Measurements from ENCODE around the gene ABCA4. TPM values are rescaled to one million over a fixed set of nuclear protein-coding genes. Genes with fewer than 3 reads are reported as not detected.

The ABCA4 gene
- total RNA-seq, 2 donors from 2014 or later, result under 0.01 TPM

DNA sequence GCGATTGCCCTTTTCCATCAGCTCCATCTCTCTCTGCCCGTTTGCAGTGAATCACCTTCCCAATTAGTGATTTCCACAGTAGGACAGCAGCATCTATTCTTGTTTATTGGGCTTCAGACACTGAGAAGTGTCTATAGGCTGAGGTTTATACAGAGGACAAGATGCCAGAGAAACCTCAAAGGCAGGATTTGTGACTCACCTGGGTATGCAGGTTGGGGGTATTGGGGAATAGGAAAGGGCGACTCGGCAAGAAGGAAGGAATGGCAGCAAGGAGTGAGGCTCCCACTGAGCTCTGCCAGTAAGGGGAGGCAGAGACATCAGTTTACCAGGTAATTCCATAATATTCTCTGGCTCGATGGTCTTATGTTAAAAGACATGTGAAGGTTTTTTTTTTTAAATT lies 25.3 kb upstream of the ABCA4 start:
- Histone ChIP-seq H3K36me3 (replicated peaks in 1 of 2; ENCODE audit: insufficient read depth in 1 of 2, low read depth in 2 of 2) (no peaks in the 10 kb centered on the region), H3K4me1 (no peaks in the 10 kb centered on the region), H3K4me3 (no peak overlapping the region), H3K9me3 (no peaks in the 10 kb centered on the region), H3K27me3 (no peaks in the 10 kb centered on the region), H3K27ac (no peak overlapping the region)
- ATAC-seq (no peak), DNase-seq (no peak)
- WGBS, 2 donors, result 89% methylated on average over 5 of the region's 5 CpGs
- TF ChIP-seq, protein P1, sequence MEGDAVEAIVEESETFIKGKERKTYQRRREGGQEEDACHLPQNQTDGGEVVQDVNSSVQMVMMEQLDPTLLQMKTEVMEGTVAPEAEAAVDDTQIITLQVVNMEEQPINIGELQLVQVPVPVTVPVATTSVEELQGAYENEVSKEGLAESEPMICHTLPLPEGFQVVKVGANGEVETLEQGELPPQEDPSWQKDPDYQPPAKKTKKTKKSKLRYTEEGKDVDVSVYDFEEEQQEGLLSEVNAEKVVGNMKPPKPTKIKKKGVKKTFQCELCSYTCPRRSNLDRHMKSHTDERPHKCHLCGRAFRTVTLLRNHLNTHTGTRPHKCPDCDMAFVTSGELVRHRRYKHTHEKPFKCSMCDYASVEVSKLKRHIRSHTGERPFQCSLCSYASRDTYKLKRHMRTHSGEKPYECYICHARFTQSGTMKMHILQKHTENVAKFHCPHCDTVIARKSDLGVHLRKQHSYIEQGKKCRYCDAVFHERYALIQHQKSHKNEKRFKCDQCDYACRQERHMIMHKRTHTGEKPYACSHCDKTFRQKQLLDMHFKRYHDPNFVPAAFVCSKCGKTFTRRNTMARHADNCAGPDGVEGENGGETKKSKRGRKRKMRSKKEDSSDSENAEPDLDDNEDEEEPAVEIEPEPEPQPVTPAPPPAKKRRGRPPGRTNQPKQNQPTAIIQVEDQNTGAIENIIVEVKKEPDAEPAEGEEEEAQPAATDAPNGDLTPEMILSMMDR (IDR thresholded peaks at IDR 0.05), result no peak
- no peak for TF ChIP-seq POLR2A (IDR thresholded peaks at IDR 0.05)
- intact Hi-C loops (cut with DNase I), result no loop called here

DNA sequence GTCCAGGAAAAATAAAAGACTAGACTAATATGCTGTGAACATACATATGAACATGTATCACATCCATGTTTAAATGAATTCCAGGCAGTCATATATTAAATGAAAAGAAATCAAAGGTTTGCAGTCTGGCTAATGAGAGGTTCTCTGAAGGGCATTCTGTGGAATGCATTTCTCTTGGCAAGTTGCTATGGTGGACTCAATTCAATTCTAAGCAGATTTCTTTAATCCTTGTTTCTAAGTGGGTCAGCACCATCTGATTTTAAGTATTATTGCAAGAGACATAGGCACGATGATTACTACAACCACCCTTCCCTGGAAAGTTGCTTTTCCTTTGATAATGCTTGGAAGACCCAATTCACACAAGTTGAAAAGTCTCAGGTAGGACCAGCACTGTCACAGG lies 23.9 kb upstream of the ABCA4 start:
- no peak for DNase-seq
- Histone ChIP-seq H3K4me1 (no peaks in the 10 kb centered on the region), H3K9me3 (no peaks in the 10 kb centered on the region), H3K27me3 (no peaks in the 10 kb centered on the region), H3K27ac (no peak overlapping the region), H3K36me3 (replicated peaks in 1 of 2; ENCODE audit: insufficient read depth in 1 of 2, low read depth in 2 of 2) (no peaks in the 10 kb centered on the region), H3K4me3 (no peak overlapping the region)
- no peak for ATAC-seq
- TF ChIP-seq, protein P1 (IDR thresholded peaks at IDR 0.05), result no peak
- no peak for TF ChIP-seq POLR2A (IDR thresholded peaks at IDR 0.05)
- 64 to 80% methylated on average over 1 of the region's 1 CpG for WGBS, 2 donors
- intact Hi-C loops (cut with DNase I), result no loop called here

DNA sequence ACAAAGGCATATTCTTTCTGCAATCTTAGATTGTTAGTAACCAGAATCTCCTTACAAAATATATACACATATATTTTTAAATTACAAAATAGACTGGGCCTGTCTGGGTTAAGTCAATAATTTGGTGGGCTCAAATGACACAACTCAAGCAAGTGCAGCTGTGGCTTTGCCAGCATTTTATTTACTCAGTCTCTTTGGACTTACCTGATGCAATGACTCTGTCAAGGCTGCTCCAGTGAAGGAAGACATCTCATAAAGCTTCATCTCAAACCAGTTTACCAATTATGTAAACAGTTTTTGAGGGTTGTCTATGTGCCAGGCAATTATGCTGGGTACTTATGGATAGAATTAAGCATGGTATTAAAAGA lies 22.8 kb upstream of the ABCA4 start:
- no peak for TF ChIP-seq POLR2A (IDR thresholded peaks at IDR 0.05)
- TF ChIP-seq, protein P1 (IDR thresholded peaks at IDR 0.05), result no peak
- Histone ChIP-seq H3K27ac (no peak overlapping the region), H3K4me3 (no peak overlapping the region), H3K36me3 (replicated peaks in 1 of 2; ENCODE audit: insufficient read depth in 1 of 2, low read depth in 2 of 2) (no peaks in the 10 kb centered on the region), H3K4me1 (no peaks in the 10 kb centered on the region), H3K27me3 (no peaks in the 10 kb centered on the region), H3K9me3 (no peaks in the 10 kb centered on the region)
- intact Hi-C loops (cut with DNase I), result no loop called here
- ATAC-seq, result no peak
- DNase-seq, result no peak

DNA sequence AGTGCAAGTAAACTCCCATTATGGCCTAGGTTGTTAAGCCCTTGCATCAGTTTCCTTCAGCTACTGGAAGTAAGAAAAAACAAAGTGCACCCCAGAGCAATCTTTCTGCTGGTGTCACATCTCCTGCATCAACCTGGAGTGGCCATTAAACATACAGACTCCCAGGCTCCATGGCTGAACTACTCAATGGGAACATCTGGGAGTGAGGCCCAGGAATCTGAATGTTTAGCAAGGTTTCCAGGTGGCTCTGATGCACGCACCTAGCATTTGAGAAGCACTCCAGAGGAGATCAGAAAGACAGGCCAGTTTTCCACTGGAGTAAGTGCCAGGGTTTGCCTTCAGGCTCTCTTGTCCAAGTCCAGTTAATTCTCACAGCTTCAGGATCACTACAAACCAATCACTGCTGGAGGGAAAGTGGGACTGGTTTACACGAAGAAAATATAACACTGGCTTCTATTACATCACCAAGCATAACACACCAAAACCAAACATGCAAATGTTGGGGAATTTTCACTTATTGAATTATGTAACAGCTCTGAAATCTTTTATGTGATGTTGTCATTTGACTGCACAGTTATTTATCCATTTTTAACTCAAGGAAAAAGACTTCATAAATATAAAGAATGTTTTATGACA lies 22.3 kb upstream of the ABCA4 start:
- no peaks in the 10 kb centered on the region for H3K36me3 ChIP-seq (replicated peaks in 1 of 2; ENCODE audit: insufficient read depth in 1 of 2, low read depth in 2 of 2)

DNA sequence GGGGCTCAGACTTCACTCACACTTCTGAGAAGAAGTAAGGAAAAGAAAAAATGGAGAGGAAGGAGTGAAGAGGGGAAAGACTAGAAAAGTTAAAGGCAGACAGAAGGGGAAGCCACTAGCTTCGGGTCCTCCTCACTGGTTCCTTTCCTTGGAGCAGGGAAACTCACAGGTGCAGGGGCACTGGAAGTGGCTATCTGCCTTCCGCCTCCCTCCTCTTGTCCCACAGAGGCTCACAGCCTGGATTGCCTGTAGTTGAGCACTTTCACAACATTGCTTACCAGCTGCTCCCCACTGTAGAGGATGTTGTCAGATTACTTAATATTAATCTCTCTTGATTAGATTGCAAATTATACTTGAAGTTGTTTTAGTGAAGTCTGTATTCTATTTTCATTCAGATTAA lies 21.6 kb upstream of the ABCA4 start:
- WGBS, 2 donors, result 76 to 78% methylated on average over 2 of the region's 2 CpGs
- ATAC-seq (no peak), DNase-seq (no peak)
- Histone ChIP-seq H3K36me3 (replicated peaks in 1 of 2; ENCODE audit: insufficient read depth in 1 of 2, low read depth in 2 of 2) (no peaks in the 10 kb centered on the region), H3K27me3 (no peaks in the 10 kb centered on the region), H3K4me3 (no peak overlapping the region), H3K9me3 (no peaks in the 10 kb centered on the region), H3K27ac (no peak overlapping the region), H3K4me1 (no peaks in the 10 kb centered on the region)
- intact Hi-C loops (cut with DNase I), result no loop called here
- TF ChIP-seq POLR2A (IDR thresholded peaks at IDR 0.05), result no peak
- TF ChIP-seq, protein P1 (IDR thresholded peaks at IDR 0.05), result no peak

More for the DNA sequence above, 22.3 kb upstream of the ABCA4 start:
- ATAC-seq (no peak), DNase-seq (no peak)
- intact Hi-C loops (cut with DNase I), result no loop called here
- TF ChIP-seq, protein P1 (IDR thresholded peaks at IDR 0.05), result no peak
- no peak for TF ChIP-seq POLR2A (IDR thresholded peaks at IDR 0.05)
- H3K4me3 ChIP-seq, result no peak overlapping the region
- no peak overlapping the region for H3K27ac ChIP-seq
- H3K27me3 ChIP-seq, result no peaks in the 10 kb centered on the region
- no peaks in the 10 kb centered on the region for H3K4me1 ChIP-seq
- WGBS, 2 donors, result 58 to 62% methylated on average over 2 of the region's 2 CpGs
- no peaks in the 10 kb centered on the region for H3K9me3 ChIP-seq
